HG03095 (cell line): ENCODE measurements around the gene WDR74.

Source experiments
- ATAC-seq: cut with Tn5 transposase; IDR thresholded peaks from one replicate; pipeline ENCODE4 v1.9.1; 2021; ENCODE audit warnings: moderate library complexity; ENCODE audit not compliant: unreplicated experiment

Gene WDR74

DNA sequence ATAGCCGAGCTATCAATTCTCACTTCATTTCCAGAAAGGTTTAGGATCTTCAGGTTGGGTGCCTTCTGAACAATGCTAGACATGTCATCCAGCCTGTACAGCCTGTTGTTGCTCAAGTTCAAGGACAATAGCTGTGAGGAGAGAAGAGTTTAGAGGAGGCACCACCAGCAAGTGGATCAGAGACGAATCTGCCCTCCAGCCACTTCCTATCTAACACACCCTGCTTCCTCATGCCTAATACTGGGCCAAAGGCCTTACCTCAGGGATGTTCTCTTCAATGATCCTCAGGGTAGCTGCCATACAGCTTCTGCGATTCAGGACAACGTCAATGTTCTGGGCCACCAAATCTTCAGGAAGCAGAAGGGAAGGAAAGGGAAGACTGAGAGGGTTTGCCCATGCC lies 38.3 kb downstream of the WDR74 start:
- no peak for ATAC-seq

DNA sequence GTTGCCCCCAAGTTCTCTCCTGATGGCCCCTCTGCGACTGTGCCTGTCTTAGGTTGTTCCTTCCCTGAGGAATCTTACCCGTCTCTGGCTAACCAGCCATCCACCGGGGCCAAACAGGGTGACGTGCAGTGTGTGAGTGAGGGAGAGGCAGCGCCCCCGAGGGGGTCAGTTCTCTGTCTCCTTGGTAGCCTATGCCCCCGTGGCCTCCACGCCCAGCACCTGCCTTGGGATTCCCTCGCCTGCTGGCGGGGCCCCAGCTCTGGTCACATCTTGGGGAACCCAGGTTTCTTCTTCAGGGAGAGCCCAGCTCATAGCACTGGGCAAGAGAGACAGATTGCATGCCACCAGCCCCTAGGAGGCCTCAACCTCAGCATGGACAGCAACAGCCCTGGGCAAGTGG lies 39.9 kb downstream of the WDR74 start:
- no peak for ATAC-seq

DNA sequence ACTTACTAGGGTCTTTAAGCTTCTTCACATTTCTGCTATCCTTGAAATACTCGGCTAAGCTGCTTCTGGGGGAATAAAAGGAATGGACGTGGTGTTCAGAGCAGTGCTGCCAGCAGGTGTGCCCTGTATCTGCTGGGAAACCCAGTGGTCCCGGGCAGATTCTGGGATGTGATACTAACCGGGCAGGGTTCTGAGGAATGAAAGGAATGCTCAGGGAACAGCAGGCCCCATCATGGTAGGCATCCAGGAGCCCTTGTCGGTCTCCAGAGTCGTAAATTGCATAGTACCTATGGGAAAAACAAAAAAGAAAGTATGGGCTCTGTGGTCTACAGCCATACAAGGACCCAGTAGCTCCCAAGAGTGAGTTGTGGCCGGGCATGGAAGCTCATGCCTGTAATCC lies 43.1 kb downstream of the WDR74 start:
- ATAC-seq = no peak

DNA sequence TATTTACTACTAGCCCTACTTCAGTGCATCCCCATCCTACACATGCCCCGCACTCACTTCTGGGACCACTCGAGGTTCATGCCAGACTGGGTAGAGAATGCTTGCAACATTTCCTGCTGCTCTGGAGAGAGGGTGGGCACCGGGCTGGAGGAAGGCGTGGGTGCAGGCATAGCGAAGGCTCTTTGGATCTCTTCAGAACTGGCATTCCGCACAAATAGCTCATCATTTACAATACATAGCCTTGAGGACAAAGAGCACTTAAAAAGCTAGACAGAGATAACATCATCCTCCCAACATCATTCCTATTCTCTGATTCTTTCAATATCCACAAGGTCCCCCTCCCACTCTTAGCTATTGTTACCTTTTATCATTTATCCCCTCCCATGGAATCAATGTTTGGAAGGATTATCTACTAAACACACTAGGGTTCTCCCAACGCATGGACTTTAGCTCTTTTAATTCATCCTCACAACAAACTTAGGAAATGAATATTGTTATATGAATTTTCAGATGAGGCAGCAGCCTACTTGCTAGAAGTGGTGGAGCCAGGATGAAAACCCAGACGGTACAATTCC lies 45.1 kb downstream of the WDR74 start:
- no peak for ATAC-seq

DNA sequence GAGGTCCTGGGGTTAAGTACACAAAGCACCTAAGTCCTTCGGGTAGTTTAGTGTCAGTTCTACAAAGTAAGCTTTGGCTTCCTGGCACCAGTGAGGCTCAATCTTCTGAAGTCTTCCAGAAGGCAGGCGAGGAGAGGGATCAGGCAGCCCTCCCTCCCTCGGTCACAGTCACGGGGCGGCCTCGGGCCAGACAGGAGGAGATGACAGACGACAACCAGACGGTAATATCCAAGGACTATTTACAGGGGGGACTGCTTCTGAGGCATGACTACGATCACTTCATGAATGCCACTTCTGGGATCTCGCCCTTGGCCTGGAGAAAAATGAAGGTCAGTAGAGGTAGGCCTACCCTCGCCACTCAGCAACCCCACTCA lies 47.2 kb downstream of the WDR74 start:
- no peak for ATAC-seq

DNA sequence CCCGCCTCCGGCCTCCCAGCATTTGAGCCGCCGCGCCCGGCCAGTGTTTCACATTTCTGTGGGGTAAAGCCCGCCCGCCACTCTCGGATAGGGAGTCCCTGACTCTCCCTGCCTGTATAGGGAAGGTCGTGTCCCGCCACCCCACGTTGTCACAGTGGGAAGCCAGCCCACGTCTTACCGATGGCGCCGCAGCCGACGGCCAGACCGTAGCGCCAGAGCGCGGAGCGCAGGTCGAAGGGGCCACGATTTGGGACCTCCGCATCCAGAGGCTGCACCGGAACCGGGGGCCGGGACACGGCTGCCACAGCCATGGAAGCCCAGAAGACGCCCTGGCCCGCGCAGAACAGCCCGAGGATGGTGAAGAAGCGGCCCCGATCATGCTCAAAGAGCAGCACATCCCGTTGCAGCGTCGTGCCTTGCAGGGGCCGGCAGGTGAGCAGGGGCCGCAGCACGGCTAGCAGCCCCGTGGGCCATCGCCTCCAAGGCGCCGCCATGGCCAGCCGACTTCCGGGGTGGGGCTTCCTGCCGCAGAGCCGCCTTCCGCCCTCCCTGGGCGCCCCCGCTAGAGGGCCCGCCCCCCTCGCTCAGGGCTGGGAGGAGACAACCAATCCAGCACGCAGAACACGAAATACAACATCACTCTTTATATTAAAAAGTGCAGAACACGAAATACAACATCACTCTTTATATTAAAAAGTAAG lies 47.7 kb downstream of the WDR74 start, which contains the start of gene TMEM223:
TMEM223 (minus strand) TSS at position 506 of the 701 bp plus-strand sequence; CDS start at position 494, 12 bp downstream.
- ATAC-seq = peak; percentile 71

DNA sequence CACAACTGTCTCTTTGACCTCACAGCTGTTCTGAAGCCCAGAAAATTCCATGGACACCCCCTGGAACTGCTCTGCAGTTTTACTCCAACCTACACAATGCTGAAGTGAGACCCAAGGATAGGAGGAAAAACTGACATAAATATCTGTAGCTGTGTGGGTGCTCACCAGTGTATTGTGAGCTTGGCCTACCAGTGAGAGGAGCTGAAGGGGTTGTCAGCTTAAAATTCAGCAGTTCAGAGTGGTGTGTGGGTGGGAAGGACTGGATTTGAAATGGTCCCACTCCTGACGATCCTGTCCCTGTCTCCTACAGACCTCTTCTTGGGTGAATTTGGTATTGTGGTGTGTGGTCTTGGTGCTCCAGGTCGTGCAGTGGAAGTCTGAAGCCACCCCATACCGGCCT lies 49.8 kb downstream of the WDR74 start:
- no peak for ATAC-seq

DNA sequence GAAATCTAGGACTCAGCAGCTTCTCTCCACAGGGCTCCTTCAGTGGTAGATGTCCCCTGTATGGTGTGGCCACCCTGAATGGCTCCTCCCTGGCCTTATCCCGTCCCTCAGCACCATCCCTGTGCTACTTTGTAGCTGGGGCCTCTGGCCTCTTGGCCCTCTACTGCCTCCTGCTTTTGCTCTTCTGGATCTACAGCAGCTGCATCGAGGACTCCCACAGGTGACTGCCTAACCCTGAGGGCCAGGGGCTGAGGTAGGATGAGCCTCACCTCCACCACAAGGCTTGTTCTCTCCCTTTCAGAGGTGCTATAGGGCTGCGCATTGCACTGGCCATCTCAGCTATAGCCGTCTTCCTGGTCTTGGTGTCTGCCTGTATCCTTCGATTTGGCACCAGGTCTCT lies 50.4 kb downstream of the WDR74 start:
- ATAC-seq = no peak

DNA sequence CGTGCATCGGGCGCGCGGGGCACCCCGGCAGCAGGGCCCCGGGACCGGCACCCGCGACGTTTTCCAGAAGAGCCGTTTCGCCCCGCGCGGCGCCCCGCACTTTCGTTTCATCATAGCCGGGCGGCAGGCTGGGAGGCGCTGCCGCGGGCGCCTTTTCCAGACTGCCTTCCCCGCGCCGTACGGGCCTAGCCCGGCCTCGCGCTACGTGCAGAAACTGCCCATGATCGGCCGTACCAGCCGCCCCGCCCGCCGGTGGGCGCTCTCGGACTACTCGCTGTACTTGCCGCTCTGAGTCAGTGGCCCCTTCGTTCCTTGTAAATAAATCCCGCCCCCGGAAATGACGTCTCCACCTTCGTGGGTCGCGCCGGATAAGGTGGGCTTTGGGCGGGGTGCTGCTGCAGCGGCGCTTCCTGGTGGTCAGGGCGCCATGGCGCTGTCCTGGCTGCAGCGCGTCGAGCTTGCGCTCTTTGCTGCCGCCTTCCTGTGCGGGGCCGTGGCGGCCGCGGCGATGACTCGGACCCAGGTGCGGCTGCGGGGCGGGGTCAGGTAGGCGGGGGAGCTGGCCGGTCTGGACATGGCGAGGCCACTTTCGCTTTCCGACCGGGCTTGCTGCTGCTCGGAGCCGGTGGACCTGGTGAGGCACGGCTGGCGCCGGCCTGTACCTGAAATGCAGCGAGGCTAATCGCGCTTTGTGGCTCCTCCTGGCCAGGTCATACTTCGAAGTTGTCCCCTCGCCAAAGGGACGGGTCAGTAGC lies 52.2 kb downstream of the WDR74 start, which contains the start of gene TMEM179B:
TMEM179B (plus strand) TSS at position 398 of the 755 bp plus-strand sequence; CDS start at position 428, 30 bp downstream.
- peak; percentile 64 for ATAC-seq

DNA sequence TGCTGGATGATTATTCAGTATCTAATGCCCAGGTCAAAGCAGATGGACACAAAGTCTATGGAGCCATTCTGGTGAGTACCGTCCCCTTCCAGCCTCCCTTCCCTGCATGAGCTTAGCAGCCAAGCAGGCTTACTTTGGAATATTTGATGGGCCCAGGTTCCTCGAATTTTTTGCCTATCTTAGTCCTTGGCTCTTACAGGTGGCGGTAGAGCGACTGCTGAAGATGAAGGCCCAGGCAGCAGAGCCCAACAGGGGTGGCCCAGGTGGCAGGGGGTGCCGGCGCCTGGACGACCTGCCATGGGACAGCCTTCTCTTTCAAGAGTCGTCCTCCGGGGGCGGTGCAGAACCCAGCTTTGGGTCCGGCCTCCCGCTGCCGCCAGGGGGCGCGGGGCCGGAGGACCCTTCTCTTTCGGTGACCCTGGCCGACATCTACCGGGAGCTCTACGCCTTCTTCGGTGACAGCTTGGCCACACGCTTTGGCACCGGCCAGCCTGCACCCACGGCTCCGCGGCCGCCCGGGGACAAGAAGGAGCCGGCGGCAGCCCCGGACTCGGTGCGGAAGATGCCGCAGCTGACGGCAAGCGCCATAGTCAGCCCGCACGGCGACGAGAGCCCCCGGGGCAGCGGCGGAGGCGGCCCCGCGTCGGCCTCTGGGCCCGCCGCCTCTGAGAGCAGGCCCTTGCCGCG lies 52.9 kb downstream of the WDR74 start:
- peak; percentile 61 for ATAC-seq
